Dermis blood vessel endothelial cell (primary cell): Measurements from ENCODE around the gene KRTAP3-3. TPM values are rescaled to one million over a fixed set of nuclear protein-coding genes. Genes with fewer than 3 reads are reported as not detected.
"Not testable (repeated sequence)": the region's sequence is repeated elsewhere in the genome, so short reads cannot be mapped to it uniquely, and the experiment has no call there.

Experiments used
- DNase-seq: peaks from one replicate; pipeline ENCODE4 v3.0.0; 2010
- total RNA-seq: library from RNA; depleted of rRNA; stranded (reverse); fragments of >200 nt; gene quantifications from 2 replicates; pipeline ENCODE4 v1.2.3, GENCODE V29; 2014

The KRTAP3-3 gene
- total RNA-seq, result not detected in 2 replicates

- no peak for DNase-seq
Observed at GRCh38 chr17:40993839-40994238, at the start of gene KRTAP3-3. TSS of gene KRTAP3-3 (minus strand) at chr17:40994164. CDS start at chr17:40994097, 67 bp downstream.

- no peak for DNase-seq
Observed at GRCh38 chr17:41042953-41043352, 49.0 kb upstream of the KRTAP3-3 start.

DNA sequence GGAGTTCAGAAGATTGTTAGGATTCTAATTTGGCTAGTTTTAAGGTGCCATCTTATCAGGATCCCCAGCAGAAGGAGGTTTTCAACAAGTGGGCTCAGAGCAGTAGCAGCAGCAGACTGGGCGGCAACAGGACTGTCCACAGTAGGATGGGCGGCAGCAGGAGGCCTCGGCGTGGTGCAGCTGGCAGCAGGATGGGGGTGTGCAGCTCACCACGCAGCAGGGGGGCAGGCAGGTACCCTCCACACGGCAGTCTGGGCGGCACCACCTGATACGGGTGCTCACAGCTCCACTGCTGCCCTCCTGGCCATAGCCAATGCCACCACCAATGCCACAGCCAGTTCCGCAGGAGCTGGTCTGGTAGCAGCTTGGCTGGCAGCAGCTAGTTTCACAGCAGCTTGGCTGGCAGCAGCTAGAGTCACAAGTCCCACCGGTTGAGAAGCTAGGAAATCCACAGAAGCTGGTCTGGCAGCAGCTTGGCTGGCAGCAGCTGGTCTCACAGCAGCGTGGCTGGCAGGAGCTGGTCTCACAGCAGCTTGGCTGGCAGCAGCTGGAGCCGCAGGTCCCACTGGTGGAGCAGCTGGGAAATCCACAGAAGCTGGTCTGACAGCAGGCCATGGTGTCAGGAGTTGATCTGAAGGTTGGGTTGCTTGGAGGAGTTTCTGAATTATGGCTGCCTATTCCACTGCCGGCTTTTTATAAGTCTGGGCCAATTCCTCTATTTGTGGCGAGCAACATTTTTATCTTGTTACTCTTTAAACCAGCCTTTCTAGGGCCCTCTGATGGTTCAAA is 47.0 kb upstream of the KRTAP3-3 start, which contains the start of gene KRTAP1-1:
KRTAP1-1 (minus strand) TSS at position 668 of the 789 bp plus-strand sequence; CDS start at position 615, 53 bp downstream.
- DNase-seq, result not testable (repeated sequence)

- DNase-seq, result no peak
Observed at GRCh38 chr17:41037853-41038350, 43.9 kb upstream of the KRTAP3-3 start.

GRCh38 chr17:41034346-41034935 is 40.5 kb upstream of the KRTAP3-3 start, which contains the start of gene KRTAP1-3:
TSS of gene KRTAP1-3 (minus strand) at chr17:41034874. CDS start at chr17:41034821, 53 bp downstream.
- not testable (repeated sequence) for DNase-seq

DNA sequence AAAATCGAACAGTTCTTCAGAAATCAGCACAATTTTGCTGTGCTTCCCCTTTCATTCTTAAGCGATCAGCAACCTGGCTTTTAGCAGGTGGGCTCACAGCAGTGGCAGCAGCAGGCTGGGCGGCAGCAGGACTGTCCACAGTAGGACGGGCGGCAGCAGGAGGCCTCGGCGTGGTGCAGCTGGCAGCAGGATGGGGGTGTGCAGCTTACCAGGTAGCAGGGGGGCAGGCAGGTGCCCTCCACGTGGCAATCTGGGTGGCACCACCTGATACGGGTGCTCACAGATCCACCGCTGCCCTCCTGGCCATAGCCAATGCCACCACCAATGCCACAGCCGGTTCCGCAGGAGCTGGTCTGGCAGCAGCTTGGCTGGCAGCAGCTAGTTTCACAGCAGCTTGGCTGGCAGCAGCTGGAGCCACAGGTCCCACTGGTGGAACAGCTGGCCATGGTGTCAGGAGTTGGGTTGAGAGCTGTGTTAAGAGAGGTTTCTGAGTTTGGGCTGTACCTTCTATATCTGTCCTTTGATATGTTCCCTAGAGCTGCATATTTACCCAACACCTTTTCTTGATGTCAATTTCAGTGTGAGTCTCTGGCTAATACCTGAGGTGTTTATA is 35.8 kb upstream of the KRTAP3-3 start, which contains the start of gene KRTAP1-4:
KRTAP1-4 (minus strand) TSS at position 563 of the 613 bp plus-strand sequence; CDS start at position 446, 117 bp downstream.
- no peak for DNase-seq

DNA sequence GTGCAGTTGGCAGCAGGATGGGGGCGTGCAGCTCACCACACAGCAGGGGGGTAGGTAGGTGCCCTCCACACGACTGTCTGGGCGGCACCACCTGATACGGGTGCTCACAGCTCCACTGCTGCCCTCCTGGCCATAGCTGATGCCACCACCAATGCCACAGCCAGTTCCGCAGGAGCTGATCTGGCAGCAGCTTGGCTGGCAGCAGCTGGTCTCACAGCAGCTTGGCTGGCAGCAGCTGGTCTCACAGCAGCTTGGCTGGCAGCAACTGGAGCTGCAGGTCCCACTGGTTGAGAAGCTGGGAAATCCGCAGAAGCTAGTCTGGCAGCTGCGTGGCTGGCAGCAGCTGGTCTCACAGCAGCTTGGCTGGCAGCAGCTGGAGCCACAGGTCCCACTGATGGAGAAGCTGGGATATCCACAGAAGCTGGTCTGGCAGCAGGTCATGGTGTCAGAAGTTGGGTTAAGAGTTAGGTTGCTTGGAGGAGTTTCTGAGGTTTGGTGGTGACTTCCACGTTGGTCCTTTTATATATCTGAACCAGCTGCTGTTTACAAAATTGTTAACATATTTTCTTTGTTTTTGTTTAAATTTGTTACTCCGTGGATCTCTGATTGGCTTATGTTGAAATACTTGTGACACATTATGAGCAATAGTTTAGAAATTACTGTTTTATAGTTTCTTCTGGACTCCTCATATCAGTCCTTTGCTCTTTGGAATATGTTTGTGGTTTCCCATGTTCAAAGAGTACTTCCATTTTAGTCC is 32.9 kb upstream of the KRTAP3-3 start, which contains the start of gene KRTAP1-5:
KRTAP1-5 (minus strand) TSS at position 494 of the 757 bp plus-strand sequence; CDS start at position 441, 53 bp downstream.
- no peak for DNase-seq

GRCh38 chr17:41024697-41025096 is 30.7 kb upstream of the KRTAP3-3 start:
- DNase-seq, result no peak

DNA sequence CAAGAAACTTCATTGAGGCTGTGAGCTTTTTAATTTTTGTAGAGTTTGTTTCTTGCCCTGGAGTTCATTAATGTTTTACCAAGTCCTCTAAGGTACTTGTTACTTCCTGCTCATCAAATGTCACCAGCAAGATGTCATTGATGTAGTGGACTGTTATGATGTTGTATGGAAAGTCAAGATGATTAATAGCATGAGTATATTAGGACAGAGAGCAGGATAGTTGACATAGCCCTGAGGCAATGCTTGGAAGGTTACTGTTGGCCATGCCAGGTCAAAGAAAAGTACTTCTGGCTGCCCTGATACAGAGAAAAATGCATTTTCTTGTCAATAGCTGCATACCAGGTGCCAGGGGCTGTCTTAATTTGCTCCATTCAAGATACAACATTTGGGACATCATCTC is 26.4 kb upstream of the KRTAP3-3 start:
- no peak for DNase-seq

- no peak for DNase-seq
Observed at GRCh38 chr17:41019415-41019814, 25.5 kb upstream of the KRTAP3-3 start.

DNA sequence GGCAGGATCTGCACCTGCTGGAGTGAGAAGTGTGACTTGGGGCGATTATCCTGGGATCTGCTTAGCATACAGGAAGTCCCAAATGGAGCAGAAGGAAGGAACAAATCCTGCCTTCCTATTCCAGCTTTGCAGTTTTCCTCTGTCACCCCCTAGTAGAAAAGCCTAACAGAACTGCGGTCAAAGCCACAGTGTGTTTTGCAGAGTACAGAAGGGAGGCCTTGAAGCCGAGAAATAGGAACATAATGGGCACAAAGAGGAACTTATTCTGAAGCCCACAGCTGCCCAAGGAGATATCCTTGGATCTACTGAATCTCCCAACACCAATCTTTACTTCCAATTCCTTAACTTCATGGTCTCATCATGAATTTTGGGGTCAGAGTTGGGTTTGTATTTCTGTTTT is 24.6 kb upstream of the KRTAP3-3 start:
- no peak for DNase-seq

DNA sequence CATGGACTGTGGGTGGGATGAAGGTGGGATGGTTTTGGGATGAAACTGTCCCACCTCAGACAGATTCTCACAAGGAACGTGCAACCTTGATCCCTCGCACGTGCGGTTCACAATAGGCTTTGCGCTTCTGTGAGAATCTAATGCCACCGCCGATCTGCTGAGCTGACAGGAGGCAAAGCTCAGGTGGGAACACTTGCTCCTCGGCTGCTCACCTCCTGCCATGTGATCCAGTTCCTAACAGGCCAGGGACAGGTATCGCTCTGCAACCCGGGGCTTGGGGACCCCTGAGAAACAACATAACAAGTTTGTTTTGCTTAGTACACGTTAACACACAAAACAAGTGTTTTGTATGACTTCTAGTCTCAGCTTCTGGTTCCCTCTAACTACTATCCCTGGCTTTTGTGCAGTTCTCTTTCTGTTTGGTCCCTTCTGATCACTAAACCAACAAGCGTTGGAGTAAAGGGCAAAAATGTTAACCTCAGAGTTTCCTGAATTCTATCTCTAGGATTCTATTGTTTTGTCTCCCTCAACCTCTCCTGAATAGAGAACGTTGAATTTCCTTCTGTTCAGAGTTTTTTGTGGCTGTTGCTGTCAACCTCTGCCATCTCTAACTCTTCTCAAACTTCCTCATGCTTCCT is 22.7 kb upstream of the KRTAP3-3 start:
- DNase-seq, result no peak

GRCh38 chr17:41015454-41015853 is 21.5 kb upstream of the KRTAP3-3 start:
- DNase-seq, result no peak

GRCh38 chr17:41013606-41014005 is 19.6 kb upstream of the KRTAP3-3 start:
- no peak for DNase-seq

- no peak for DNase-seq
Observed at GRCh38 chr17:41013181-41013580, 19.2 kb upstream of the KRTAP3-3 start.

GRCh38 chr17:41012326-41013120 is 18.6 kb upstream of the KRTAP3-3 start:
- DNase-seq, result no peak

GRCh38 chr17:41010441-41010840 is 16.5 kb upstream of the KRTAP3-3 start:
- DNase-seq, result no peak

DNA sequence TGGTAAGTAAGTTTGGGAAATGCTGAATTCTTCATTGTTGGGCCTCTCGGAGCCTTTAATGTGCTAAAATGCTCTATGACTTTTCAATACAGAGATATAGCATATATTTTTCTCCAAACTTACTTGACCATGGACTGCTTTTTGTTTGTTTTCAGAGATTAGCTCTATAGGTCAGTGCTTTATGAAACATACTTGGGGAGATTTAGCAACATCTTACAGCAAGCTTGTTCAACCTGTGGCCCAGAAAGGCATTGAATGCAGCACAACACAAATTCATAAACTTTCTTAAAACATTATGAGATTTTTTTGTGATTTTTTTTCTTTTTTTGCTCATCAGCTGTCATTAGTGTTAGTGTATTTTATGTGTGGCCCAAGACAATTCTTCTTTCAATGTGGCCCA is 16.0 kb upstream of the KRTAP3-3 start:
- no peak for DNase-seq

DNA sequence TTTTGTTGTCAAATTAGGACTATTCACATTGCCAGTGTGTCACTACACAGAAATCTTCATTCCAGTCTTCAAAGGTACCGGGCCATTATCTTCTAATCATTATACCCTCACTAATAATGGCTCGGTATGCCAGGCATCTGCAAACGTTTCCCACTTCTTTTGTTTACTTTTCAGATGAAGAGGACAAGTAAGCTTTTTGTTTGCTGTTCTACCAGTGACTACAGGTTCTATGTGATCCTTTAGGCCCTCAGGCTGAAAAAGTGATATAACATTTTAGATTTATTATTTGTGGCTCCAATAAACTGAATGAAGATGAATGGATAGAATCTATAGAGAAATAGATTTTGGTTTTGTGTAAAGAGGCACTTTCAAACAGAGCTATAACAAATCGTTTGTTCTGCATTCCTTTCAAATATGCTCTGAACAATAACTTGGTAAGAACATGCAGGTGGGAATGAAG is 15.4 kb upstream of the KRTAP3-3 start:
- DNase-seq, result no peak

- DNase-seq, result no peak
Observed at GRCh38 chr17:41008811-41009210, 14.8 kb upstream of the KRTAP3-3 start, which contains the start of gene KRTAP3-1. TSS of gene KRTAP3-1 (minus strand) at chr17:41009128. CDS start at chr17:41009074, 54 bp downstream.

DNA sequence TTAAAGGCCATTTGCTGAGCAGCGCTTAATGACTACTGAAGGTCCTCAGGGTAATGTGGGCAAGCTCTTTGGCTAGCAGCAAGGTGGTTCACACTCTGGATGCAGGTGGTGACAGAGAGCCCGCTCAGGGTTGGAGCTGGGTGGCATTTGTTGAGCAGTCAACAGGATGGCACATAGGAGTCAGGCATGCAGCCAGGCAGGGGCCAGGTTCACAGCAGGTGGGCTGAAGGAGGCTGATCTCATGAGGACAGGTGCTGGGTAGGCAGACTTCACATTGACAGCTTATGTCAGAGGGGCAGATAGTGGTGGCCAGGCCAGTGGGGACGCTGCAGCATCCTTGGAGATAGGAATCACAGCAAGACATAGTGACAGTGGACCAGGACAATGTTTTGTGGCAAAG is 10.4 kb upstream of the KRTAP3-3 start:
- no peak for DNase-seq
